NT2/D1 (cell line): ENCODE data around the gene CKS1B.

Experiments
- YY1 ChIP-seq: IDR thresholded peaks from 2 replicates; pipeline ENCODE4 v1.6.1; 2011; ENCODE audit not compliant: insufficient read length, insufficient read depth
- ZNF274 ChIP-seq: IDR thresholded peaks from 2 replicates; pipeline ENCODE4 v1.6.1; 2011; ENCODE audit warnings: mild to moderate bottlenecking, low read depth, low read length

GRCh38 chr1:154970631-154971340, 3.7 kb upstream of the CKS1B start, which contains the start of gene SHC1:
- no peak for TF ChIP-seq YY1
- TF ChIP-seq ZNF274, result no peak
